H7 (cell line): Measurements from ENCODE around the gene RAPGEF5. TPM values are rescaled to one million over a fixed set of nuclear protein-coding genes. Genes with fewer than 3 reads are reported as not detected.

Source experiments
- DNase-seq: peaks from one replicate; pipeline ENCODE4 v3.0.0; 2012
- H3K27me3 ChIP-seq: 2 replicates; pipeline ENCODE4 v1.6.0; 2011; ENCODE audit warnings: mild to moderate bottlenecking, low read length; ENCODE audit not compliant: control insufficient read depth, insufficient read depth
- H3K36me3 ChIP-seq: replicated peaks from 2 replicates; pipeline ENCODE4 v1.5.1; 2011; ENCODE audit warnings: low read length; ENCODE audit not compliant: control insufficient read depth, insufficient read depth
- H3K4me3 ChIP-seq: 2 replicates; pipeline ENCODE4 v1.5.1; 2011; ENCODE audit warnings: low read depth, mild to moderate bottlenecking, control low read depth, low read length, moderate library complexity; ENCODE audit not compliant: insufficient read depth
- total RNA-seq: library from RNA; depleted of rRNA; stranded (reverse); fragments of >200 nt; shearing (Covaris generic); gene quantifications from 2 replicates; pipeline ENCODE4 v1.2.3, GENCODE V29; 2014

RAPGEF5 gene
- total RNA-seq, 1 experiment from 2014 or later: 4.2 TPM

- no peaks in the 10 kb centered on the region for H3K27me3 ChIP-seq
- no peak for DNase-seq
- H3K36me3 ChIP-seq: no peaks in the 10 kb centered on the region
- no peak overlapping the region for H3K4me3 ChIP-seq
Observed at GRCh38 chr7:22256541-22257096, 100.3 kb downstream of the RAPGEF5 start.

DNA sequence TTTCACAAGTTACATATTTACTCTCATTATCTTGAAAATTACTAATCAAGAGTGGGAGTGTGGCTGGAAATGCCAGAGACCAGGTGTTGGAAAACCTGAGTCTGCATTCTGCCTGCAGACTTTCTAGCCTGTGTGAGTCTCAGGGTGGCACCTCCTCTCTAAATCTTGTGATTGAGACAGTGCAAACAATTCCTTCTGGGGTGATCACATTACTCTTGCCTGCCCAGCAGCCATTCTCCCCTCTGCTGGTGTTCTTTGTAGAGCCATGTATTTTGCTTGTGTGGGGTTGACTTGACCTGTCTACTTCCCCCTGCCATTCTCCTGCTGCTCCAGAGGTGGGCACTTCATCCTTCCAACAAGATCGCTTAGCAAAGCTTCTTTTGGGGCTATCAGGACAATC lies 101.1 kb downstream of the RAPGEF5 start:
- Histone ChIP-seq H3K36me3 (no peaks in the 10 kb centered on the region), H3K4me3 (no peak overlapping the region), H3K27me3 (no peaks in the 10 kb centered on the region)
- no peak for DNase-seq

DNA sequence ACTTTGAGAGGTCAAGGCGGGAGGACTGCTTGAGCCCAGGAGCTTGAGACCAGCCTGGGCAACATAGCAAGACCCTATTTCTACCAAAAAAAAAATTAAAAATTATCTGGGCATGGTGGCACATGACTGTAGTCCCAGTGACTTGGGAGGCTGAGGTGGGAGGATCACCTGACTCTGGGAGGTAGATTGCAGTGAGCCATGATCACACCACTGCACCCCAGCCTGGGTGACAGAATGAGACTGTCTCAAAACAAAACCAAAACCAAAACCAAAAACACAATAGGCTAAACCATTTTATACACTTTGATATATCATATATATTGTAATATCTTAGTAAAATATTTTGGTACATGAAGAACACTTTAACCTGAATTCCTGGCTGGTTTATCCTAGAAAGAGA lies 101.6 kb downstream of the RAPGEF5 start:
- DNase-seq: no peak
- Histone ChIP-seq H3K27me3 (no peaks in the 10 kb centered on the region), H3K4me3 (no peak overlapping the region), H3K36me3 (no peaks in the 10 kb centered on the region)

- no peak for DNase-seq
- Histone ChIP-seq H3K36me3 (no peaks in the 10 kb centered on the region), H3K4me3 (no peak overlapping the region), H3K27me3 (no peaks in the 10 kb centered on the region)
Observed at GRCh38 chr7:22252936-22253536, 103.9 kb downstream of the RAPGEF5 start.

GRCh38 chr7:22252016-22252415 lies 104.9 kb downstream of the RAPGEF5 start:
- no peak overlapping the region for H3K4me3 ChIP-seq
- H3K36me3 ChIP-seq: no peaks in the 10 kb centered on the region
- DNase-seq: no peak
- no peaks in the 10 kb centered on the region for H3K27me3 ChIP-seq

DNA sequence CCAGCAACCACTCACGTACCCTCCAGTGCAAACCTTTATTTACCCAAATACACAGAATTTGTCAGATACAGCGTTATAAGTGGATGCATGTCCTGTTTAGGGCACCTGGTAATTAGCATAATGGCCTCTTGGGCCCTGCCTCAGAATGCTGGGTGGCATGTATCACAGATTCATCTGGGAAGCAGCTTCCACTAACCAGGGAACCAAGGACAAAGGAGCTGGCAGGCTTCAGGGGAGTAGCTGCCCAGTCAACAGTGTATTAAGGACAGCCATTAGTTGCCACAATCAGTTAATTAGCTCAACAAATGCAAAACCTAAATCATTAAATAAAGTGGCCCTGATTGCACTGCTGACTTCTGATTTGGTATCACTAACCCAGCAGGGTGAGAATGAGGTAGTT lies 105.7 kb downstream of the RAPGEF5 start:
- no peak for DNase-seq
- Histone ChIP-seq H3K36me3 (no peaks in the 10 kb centered on the region), H3K27me3 (no peaks in the 10 kb centered on the region), H3K4me3 (no peak overlapping the region)

GRCh38 chr7:22250390-22250789 lies 106.6 kb downstream of the RAPGEF5 start:
- no peaks in the 10 kb centered on the region for H3K27me3 ChIP-seq
- no peaks in the 10 kb centered on the region for H3K36me3 ChIP-seq
- H3K4me3 ChIP-seq: no peak overlapping the region
- DNase-seq: no peak

- H3K27me3 ChIP-seq: no peaks in the 10 kb centered on the region
- no peak overlapping the region for H3K4me3 ChIP-seq
- no peaks in the 10 kb centered on the region for H3K36me3 ChIP-seq
- no peak for DNase-seq
Observed at GRCh38 chr7:22248111-22248809, 108.7 kb downstream of the RAPGEF5 start.

DNA sequence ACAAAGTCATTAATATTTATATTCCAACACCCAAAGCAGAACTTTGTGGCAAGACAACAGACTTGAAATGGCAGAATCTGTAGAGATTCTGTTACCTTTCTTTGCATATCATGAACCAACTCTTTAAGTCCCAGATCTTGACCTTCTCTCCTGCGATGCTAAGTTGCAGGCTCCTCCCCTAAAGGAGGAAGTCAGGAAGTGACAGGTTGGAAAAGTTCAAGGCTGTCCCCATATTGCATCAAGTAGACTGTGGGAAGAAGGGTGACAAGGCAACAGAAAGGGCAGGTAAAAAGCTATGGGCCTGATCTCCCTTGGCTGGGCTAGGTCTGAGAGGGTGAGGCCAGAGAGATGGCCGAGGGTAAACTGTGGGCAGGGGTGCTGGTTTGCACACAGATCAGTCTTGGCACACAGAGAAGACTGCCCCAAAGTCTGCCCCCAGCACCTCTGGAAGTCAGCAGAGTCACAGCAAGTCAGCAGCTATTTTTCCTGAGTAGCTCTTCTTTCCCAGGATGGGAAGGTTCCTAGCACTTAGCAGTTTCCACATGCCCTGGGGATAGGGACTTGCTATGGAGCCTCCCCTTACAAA lies 115.1 kb downstream of the RAPGEF5 start:
- DNase-seq: no peak
- Histone ChIP-seq H3K4me3 (no peak overlapping the region), H3K27me3 (no peaks in the 10 kb centered on the region), H3K36me3 (no peaks in the 10 kb centered on the region)

DNA sequence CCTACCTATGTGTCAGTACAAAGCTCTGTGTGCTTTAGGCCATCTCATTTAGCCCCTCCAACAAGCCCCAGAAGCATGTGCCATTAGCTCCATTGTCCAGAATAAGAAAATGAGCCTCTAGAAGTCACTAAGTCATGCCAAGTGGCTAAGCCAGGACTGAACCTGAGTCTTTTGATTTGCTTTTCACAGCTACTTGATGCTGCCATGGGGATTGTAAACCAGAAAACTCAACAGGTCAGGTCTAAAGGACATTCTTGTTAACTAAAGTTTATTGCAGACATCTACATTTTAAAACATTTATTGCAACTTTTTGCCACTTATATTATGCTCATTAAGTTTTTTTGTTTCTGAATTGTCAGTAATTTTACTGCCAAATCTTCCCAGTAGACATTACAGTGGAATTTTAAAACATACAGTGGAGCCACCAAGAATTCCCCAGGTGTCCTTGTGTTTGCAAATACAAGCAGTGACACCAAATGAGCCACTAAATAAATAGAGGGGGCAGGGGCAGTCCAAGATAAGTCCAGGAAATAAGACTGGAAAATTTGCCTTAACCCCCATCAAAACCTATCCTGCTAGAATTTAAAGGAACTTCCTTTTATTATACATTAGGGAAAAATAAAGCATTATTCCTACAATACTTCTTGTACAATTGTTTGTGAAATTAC lies 115.9 kb downstream of the RAPGEF5 start:
- no peaks in the 10 kb centered on the region for H3K36me3 ChIP-seq
- no peak for DNase-seq
- no peaks in the 10 kb centered on the region for H3K27me3 ChIP-seq
- H3K4me3 ChIP-seq: no peak overlapping the region

DNA sequence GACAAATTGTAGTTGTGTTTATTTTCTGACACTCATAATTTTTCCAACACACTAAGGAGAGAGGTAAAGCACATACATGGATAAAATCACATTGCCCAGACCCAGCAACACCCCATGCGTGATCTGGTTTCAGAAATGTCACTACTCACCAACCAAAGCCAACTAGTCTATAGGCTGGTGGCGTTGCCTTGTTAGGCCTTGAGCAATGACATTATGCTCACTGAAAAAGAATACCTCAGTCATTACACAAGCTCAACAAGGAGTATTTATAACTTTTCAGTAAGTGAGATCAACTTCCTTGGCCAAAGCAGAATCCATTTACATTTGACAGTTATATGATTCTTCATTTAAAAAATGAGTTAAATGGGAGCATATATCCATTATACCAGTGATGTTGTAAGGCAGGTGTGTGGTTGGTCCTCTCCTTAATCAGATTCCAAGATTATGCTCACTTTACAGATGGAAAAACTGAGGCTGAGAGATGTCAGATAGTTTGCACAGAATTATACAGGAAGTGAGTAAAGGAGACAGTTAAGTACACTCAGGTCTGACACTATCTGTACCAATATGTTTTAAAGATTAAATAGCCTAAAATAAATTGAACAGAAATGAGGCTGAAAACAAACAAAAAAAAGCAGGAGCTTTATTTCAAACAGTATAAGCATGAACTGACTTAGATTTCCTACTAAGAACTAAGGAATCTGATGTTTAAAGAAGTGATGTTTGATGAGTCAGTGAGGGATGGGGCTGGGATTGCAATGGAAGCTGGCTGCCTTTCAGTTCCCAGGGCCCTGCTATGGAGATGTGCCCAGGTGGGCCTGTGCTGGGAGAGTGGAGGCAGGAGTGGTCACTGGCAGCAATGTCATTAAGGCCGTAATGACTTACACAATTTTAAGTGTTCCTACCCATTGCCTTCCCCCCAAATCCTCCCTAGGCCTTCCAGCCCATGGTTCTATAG lies 118.3 kb downstream of the RAPGEF5 start:
- Histone ChIP-seq H3K27me3 (no peaks in the 10 kb centered on the region), H3K36me3 (no peaks in the 10 kb centered on the region), H3K4me3 (no peak overlapping the region)
- no peak for DNase-seq

DNA sequence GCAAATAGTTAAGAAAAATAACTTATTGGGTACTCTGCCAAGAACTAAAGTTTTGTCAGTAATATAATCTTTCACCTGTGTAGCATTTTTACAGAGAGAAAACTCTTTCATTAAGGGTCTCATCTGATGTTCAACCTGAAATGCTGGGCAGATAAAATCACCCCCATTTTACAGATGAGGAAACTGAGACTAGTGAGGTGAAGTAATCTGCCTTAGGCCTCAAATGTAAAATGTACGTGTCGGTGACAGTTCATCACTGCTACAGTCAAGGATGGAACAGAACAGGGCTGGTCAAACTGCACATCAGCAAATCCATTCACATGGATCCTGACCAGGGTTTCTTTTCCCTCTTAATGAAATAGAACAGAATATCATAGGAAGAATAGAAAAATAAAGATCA lies 121.8 kb downstream of the RAPGEF5 start:
- no peak overlapping the region for H3K4me3 ChIP-seq
- no peaks in the 10 kb centered on the region for H3K36me3 ChIP-seq

GRCh38 chr7:22234227-22234626 lies 122.7 kb downstream of the RAPGEF5 start:
- no peaks in the 10 kb centered on the region for H3K36me3 ChIP-seq
- H3K27me3 ChIP-seq: no peaks in the 10 kb centered on the region
- H3K4me3 ChIP-seq: no peak overlapping the region
- no peak for DNase-seq

More for the DNA sequence above, 121.8 kb downstream of the RAPGEF5 start:
- DNase-seq: no peak
- H3K27me3 ChIP-seq: no peaks in the 10 kb centered on the region

DNA sequence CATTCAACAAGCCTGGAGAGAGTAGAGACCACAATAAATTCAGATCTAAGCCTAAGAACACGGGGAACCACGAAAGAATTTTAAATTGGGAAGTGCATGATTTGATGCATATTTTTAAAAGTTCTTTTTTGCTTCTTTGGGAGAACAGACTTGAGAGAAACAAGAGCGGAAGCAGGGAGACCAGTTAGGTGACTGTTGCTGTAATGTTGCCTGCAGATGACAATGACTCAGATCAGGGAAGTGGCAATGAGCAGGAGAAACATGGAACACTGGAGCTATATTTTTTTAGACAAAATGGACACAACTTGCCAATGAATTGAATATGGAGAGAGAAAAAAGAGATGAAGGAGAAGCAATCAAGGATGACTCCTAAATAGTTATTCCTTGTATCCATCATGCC lies 125.1 kb downstream of the RAPGEF5 start:
- no peaks in the 10 kb centered on the region for H3K36me3 ChIP-seq
- no peak for DNase-seq
- no peak overlapping the region for H3K4me3 ChIP-seq
- no peaks in the 10 kb centered on the region for H3K27me3 ChIP-seq
